ENCODE results near the gene GUF1. TPM values are rescaled to one million over a fixed set of nuclear protein-coding genes. Genes with fewer than 3 reads are reported as not detected.

Gene GUF1
- total and polyA plus RNA-seq, 2 experiments from 2014 or later, result 15.4 to 39.9 TPM

DNA sequence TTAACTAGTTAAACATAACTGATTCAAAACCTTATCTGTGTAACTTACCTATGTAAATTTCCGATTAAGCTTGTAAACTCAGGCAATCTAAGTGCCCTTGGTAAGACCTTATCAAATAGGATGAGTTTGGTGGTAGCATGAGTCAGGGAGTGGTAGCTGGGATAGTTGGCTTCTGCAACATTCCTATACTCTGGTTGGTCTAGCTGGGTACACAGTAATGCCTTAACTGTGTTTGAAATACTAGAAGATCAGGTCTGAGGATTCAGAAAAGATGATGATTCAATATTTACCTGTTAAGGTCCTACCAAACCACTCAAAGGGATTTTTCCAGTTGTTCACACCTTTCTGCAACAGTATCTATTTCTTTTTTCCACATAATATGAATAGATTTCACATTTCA, 32.1 kb upstream of the GUF1 start (continued):
- TF ChIP-seq, protein P1, sequence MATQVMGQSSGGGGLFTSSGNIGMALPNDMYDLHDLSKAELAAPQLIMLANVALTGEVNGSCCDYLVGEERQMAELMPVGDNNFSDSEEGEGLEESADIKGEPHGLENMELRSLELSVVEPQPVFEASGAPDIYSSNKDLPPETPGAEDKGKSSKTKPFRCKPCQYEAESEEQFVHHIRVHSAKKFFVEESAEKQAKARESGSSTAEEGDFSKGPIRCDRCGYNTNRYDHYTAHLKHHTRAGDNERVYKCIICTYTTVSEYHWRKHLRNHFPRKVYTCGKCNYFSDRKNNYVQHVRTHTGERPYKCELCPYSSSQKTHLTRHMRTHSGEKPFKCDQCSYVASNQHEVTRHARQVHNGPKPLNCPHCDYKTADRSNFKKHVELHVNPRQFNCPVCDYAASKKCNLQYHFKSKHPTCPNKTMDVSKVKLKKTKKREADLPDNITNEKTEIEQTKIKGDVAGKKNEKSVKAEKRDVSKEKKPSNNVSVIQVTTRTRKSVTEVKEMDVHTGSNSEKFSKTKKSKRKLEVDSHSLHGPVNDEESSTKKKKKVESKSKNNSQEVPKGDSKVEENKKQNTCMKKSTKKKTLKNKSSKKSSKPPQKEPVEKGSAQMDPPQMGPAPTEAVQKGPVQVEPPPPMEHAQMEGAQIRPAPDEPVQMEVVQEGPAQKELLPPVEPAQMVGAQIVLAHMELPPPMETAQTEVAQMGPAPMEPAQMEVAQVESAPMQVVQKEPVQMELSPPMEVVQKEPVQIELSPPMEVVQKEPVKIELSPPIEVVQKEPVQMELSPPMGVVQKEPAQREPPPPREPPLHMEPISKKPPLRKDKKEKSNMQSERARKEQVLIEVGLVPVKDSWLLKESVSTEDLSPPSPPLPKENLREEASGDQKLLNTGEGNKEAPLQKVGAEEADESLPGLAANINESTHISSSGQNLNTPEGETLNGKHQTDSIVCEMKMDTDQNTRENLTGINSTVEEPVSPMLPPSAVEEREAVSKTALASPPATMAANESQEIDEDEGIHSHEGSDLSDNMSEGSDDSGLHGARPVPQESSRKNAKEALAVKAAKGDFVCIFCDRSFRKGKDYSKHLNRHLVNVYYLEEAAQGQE (IDR thresholded peaks at IDR 0.05; ENCODE audit: unreplicated experiment), result no peak
- TF ChIP-seq POLR2AphosphoS5 (IDR thresholded peaks at IDR 0.05; ENCODE audit: low read depth) (no peak), ETS1 (IDR thresholded peaks at IDR 0.05) (no peak), NANOG (IDR thresholded peaks at IDR 0.05; ENCODE audit: borderline replicate concordance) (no peak)

GRCh38 chr4:44651425-44651824, 26.8 kb upstream of the GUF1 start, which contains the start of gene YIPF7:
YIPF7 (minus strand) TSS chr4:44651625; CDS start chr4:44650100, 1,525 bp downstream.
- peak within 1 kb of the TSS; percentile 56; the same call in 1 of the 2 replicates for H2AFZ ChIP-seq
- Mint-ChIP-seq H3K27me3 (ENCODE audit: insufficient read depth, low read depth, poor library complexity) (no peaks in the 10 kb centered on the region), H3K9me3 (no peaks in the 10 kb centered on the region), H3K27ac (no peak within 1 kb of the TSS), H3K36me3 (ENCODE audit: low read depth) (no peaks in the 10 kb centered on the region), H3K4me3 (no peak within 1 kb of the TSS), H3K4me1 (no peaks in the 10 kb centered on the region)
- no peaks in the 10 kb centered on the region for H3F3A ChIP-seq (replicated peaks; ENCODE audit: low read depth)
- no peaks in the 10 kb centered on the region for H3K9me2 ChIP-seq (ENCODE audit: insufficient read depth)
- H3K36me3 ChIP-seq (ENCODE audit: insufficient read depth), result no peaks in the 10 kb centered on the region
- no peak within 1 kb of the TSS for H3K4me2 ChIP-seq
- DNase-seq (ENCODE audit: low spot score) (no peak), ATAC-seq (no peak)
- H3K4me3 ChIP-seq, result no peak within 1 kb of the TSS
- no peak for TF ChIP-seq ZNF331 (CRISPR knock-in tag; IDR thresholded peaks at IDR 0.05; ENCODE audit: low read depth)
- TF ChIP-seq, protein P1 (IDR thresholded peaks at IDR 0.05; ENCODE audit: unreplicated experiment), result no peak
- no peak for TF ChIP-seq ZNF114 (CRISPR knock-in tag; IDR thresholded peaks at IDR 0.05)
- TF ChIP-seq EZH2phosphoT487 (IDR thresholded peaks at IDR 0.05; ENCODE audit: unreplicated experiment), result no peak
- TF ChIP-seq NANOG (IDR thresholded peaks at IDR 0.05; ENCODE audit: borderline replicate concordance), result no peak
- no peak for TF ChIP-seq CREB1 (CRISPR knock-in tag; IDR thresholded peaks at IDR 0.05; ENCODE audit: low read depth)
- no peak for TF ChIP-seq STAT1 (IDR thresholded peaks at IDR 0.05; ENCODE audit: unreplicated experiment)
- TF ChIP-seq, protein P2, sequence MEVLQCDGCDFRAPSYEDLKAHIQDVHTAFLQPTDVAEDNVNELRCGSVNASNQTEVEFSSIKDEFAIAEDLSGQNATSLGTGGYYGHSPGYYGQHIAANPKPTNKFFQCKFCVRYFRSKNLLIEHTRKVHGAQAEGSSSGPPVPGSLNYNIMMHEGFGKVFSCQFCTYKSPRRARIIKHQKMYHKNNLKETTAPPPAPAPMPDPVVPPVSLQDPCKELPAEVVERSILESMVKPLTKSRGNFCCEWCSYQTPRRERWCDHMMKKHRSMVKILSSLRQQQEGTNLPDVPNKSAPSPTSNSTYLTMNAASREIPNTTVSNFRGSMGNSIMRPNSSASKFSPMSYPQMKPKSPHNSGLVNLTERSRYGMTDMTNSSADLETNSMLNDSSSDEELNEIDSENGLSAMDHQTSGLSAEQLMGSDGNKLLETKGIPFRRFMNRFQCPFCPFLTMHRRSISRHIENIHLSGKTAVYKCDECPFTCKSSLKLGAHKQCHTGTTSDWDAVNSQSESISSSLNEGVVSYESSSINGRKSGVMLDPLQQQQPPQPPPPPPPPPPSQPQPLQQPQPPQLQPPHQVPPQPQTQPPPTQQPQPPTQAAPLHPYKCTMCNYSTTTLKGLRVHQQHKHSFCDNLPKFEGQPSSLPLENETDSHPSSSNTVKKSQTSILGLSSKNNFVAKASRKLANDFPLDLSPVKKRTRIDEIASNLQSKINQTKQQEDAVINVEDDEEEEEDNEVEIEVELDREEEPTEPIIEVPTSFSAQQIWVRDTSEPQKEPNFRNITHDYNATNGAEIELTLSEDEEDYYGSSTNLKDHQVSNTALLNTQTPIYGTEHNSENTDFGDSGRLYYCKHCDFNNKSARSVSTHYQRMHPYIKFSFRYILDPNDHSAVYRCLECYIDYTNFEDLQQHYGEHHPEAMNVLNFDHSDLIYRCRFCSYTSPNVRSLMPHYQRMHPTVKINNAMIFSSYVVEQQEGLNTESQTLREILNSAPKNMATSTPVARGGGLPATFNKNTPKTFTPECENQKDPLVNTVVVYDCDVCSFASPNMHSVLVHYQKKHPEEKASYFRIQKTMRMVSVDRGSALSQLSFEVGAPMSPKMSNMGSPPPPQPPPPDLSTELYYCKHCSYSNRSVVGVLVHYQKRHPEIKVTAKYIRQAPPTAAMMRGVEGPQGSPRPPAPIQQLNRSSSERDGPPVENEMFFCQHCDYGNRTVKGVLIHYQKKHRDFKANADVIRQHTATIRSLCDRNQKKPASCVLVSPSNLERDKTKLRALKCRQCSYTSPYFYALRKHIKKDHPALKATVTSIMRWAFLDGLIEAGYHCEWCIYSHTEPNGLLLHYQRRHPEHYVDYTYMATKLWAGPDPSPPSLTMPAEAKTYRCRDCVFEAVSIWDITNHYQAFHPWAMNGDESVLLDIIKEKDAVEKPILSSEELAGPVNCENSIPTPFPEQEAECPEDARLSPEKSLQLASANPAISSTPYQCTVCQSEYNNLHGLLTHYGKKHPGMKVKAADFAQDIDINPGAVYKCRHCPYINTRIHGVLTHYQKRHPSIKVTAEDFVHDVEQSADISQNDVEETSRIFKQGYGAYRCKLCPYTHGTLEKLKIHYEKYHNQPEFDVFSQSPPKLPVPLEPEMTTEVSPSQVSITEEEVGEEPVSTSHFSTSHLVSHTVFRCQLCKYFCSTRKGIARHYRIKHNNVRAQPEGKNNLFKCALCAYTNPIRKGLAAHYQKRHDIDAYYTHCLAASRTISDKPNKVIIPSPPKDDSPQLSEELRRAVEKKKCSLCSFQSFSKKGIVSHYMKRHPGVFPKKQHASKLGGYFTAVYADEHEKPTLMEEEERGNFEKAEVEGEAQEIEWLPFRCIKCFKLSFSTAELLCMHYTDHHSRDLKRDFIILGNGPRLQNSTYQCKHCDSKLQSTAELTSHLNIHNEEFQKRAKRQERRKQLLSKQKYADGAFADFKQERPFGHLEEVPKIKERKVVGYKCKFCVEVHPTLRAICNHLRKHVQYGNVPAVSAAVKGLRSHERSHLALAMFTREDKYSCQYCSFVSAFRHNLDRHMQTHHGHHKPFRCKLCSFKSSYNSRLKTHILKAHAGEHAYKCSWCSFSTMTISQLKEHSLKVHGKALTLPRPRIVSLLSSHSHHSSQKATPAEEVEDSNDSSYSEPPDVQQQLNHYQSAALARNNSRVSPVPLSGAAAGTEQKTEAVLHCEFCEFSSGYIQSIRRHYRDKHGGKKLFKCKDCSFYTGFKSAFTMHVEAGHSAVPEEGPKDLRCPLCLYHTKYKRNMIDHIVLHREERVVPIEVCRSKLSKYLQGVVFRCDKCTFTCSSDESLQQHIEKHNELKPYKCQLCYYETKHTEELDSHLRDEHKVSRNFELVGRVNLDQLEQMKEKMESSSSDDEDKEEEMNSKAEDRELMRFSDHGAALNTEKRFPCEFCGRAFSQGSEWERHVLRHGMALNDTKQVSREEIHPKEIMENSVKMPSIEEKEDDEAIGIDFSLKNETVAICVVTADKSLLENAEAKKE (CRISPR knock-in tag; IDR thresholded peaks at IDR 0.05), result no peak
- TF ChIP-seq POLR2AphosphoS5 (IDR thresholded peaks at IDR 0.05; ENCODE audit: low read depth), result no peak
- no peak within 1 kb of the TSS for H3K27ac ChIP-seq (ENCODE audit: low read depth)
- no peaks in the 10 kb centered on the region for H3K79me2 ChIP-seq (replicated peaks; ENCODE audit: insufficient read depth)
- no peaks in the 10 kb centered on the region for H3K27me3 ChIP-seq (ENCODE audit: insufficient read depth)
- H3K4me1 ChIP-seq (ENCODE audit: insufficient read depth), result no peaks in the 10 kb centered on the region
- no peaks in the 10 kb centered on the region for H4K20me1 ChIP-seq (replicated peaks; ENCODE audit: insufficient read depth)
